ENCODE results near the gene ACAA1. TPM values are rescaled to one million over a fixed set of nuclear protein-coding genes. Genes with fewer than 3 reads are reported as not detected.

ACAA1 gene
- total RNA-seq, 1 donor from 2014 or later = 54.2 TPM

- no peak for DNase-seq (ENCODE audit: low read depth)
- no peak for FAIRE-seq
- no peaks in the 10 kb centered on the region for H3K36me3 ChIP-seq (ENCODE audit: control insufficient read depth, insufficient read depth, low read length)
- H3K4me3 ChIP-seq (ENCODE audit: low read depth, low read length) = no peak overlapping the region
- peaks cover 2% of the 10 kb centered on the region for H3K27me3 ChIP-seq (ENCODE audit: control insufficient read depth, insufficient read depth, low read length)
- TF ChIP-seq, protein P1, sequence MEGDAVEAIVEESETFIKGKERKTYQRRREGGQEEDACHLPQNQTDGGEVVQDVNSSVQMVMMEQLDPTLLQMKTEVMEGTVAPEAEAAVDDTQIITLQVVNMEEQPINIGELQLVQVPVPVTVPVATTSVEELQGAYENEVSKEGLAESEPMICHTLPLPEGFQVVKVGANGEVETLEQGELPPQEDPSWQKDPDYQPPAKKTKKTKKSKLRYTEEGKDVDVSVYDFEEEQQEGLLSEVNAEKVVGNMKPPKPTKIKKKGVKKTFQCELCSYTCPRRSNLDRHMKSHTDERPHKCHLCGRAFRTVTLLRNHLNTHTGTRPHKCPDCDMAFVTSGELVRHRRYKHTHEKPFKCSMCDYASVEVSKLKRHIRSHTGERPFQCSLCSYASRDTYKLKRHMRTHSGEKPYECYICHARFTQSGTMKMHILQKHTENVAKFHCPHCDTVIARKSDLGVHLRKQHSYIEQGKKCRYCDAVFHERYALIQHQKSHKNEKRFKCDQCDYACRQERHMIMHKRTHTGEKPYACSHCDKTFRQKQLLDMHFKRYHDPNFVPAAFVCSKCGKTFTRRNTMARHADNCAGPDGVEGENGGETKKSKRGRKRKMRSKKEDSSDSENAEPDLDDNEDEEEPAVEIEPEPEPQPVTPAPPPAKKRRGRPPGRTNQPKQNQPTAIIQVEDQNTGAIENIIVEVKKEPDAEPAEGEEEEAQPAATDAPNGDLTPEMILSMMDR (IDR thresholded peaks at IDR 0.05; ENCODE audit: insufficient read depth, low read length, severe bottlenecking) = no peak
These were observed 36.4 kb downstream of the ACAA1 start for GRCh38 chr3:38100498-38100897.

DNA sequence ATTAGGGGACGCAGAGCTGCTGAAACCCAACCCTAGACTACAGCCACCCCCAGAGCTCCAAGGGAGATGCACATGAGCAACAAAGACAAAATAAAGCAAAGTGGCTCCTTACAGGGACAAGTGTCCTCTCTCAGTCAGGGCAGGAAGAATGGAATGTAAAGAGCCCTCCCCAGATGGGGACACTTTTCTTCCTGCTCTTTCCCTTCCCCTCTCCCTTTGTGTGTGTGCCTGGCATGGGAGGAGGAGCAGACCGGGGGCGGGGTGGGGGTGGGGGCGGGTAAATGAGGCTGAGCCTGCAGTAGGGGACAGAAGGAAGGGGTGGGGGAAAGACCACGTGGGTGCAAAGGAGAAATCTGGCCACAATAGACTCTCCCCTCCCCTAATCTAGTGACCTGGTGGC is 37.4 kb downstream of the ACAA1 start:
- FAIRE-seq (no peak), DNase-seq (ENCODE audit: low read depth) (no peak)
- Histone ChIP-seq H3K36me3 (ENCODE audit: control insufficient read depth, insufficient read depth, low read length) (no peaks in the 10 kb centered on the region), H3K27me3 (ENCODE audit: control insufficient read depth, insufficient read depth, low read length) (peaks cover 4% of the 10 kb centered on the region), H3K4me3 (ENCODE audit: low read depth, low read length) (no peak overlapping the region)
- TF ChIP-seq, protein P1 (IDR thresholded peaks at IDR 0.05; ENCODE audit: insufficient read depth, low read length, severe bottlenecking) = no peak

DNA sequence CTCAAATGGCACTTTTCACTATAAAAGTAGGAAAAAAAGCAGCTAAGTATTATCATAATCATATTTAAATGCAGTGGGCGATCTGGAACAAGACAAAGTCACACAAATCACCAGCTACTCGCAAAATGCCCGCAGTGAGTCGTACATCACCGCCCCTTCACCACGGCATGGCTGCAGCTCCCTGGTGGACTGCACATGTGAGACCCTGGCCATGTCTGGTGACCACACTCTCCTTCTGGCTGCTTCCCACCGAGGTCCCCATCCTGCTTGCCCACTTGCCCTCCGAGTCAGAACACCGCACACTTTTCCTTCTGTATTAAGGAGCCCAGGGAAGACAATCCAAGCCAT is 38.6 kb downstream of the ACAA1 start:
- H3K27me3 ChIP-seq (ENCODE audit: control insufficient read depth, insufficient read depth, low read length) = peaks cover 7% of the 10 kb centered on the region
- TF ChIP-seq, protein P1 (IDR thresholded peaks at IDR 0.05; ENCODE audit: insufficient read depth, low read length, severe bottlenecking) = no peak
- no peak overlapping the region for H3K4me3 ChIP-seq (ENCODE audit: low read depth, low read length)
- no peak for DNase-seq (ENCODE audit: low read depth)
- H3K36me3 ChIP-seq (ENCODE audit: control insufficient read depth, insufficient read depth, low read length) = no peaks in the 10 kb centered on the region
- FAIRE-seq = no peak

GRCh38 chr3:38097446-38098375 is 39.2 kb downstream of the ACAA1 start:
- DNase-seq (ENCODE audit: low read depth) = no peak
- Histone ChIP-seq H3K4me3 (ENCODE audit: low read depth, low read length) (no peak overlapping the region), H3K36me3 (ENCODE audit: control insufficient read depth, insufficient read depth, low read length) (no peaks in the 10 kb centered on the region), H3K27me3 (ENCODE audit: control insufficient read depth, insufficient read depth, low read length) (peaks cover 9% of the 10 kb centered on the region)
- TF ChIP-seq, protein P1 (IDR thresholded peaks at IDR 0.05; ENCODE audit: insufficient read depth, low read length, severe bottlenecking) = no peak
- no peak for FAIRE-seq

GRCh38 chr3:38095669-38096483 is 41.1 kb downstream of the ACAA1 start:
- Histone ChIP-seq H3K4me3 (ENCODE audit: low read depth, low read length) (no peak overlapping the region), H3K36me3 (ENCODE audit: control insufficient read depth, insufficient read depth, low read length) (no peaks in the 10 kb centered on the region), H3K27me3 (ENCODE audit: control insufficient read depth, insufficient read depth, low read length) (peaks cover 9% of the 10 kb centered on the region)
- FAIRE-seq (peak; percentile 52), DNase-seq (ENCODE audit: low read depth) (no peak)
- TF ChIP-seq, protein P1 (IDR thresholded peaks at IDR 0.05; ENCODE audit: insufficient read depth, low read length, severe bottlenecking) = no peak
